SK-N-DZ (cell line): ENCODE results near the gene NDUFS4.
"Not testable (repeated sequence)": the region's sequence is repeated elsewhere in the genome, so short reads cannot be mapped to it uniquely, and the experiment has no call there.

Experiments used
- DNase-seq: peaks from one replicate; pipeline ENCODE4 v3.0.0-alpha.2; 2015; ENCODE audit warnings: low spot score

NDUFS4 gene

GRCh38 chr5:53575101-53575500, 14.7 kb downstream of the NDUFS4 start:
- no peak for DNase-seq

- DNase-seq: no peak
These were observed 15.4 kb downstream of the NDUFS4 start for GRCh38 chr5:53575831-53576230.

- DNase-seq: no peak
These were observed 16.2 kb downstream of the NDUFS4 start for GRCh38 chr5:53576674-53577073.

GRCh38 chr5:53578854-53579253, 18.4 kb downstream of the NDUFS4 start:
- peak; percentile 8 for DNase-seq

GRCh38 chr5:53580547-53580946, 20.1 kb downstream of the NDUFS4 start:
- DNase-seq: no peak

GRCh38 chr5:53582225-53582624, 21.8 kb downstream of the NDUFS4 start:
- no peak for DNase-seq

GRCh38 chr5:53590759-53591158, 30.3 kb downstream of the NDUFS4 start:
- no peak for DNase-seq

- DNase-seq: no peak
These were observed 34.0 kb downstream of the NDUFS4 start for GRCh38 chr5:53594419-53594818.

- DNase-seq: no peak
These were observed 37.5 kb downstream of the NDUFS4 start for GRCh38 chr5:53597894-53598293.

GRCh38 chr5:53601570-53601969, 41.1 kb downstream of the NDUFS4 start:
- DNase-seq: no peak

GRCh38 chr5:53603009-53603687, 42.7 kb downstream of the NDUFS4 start:
- DNase-seq: no peak

- no peak for DNase-seq
These were observed 43.9 kb downstream of the NDUFS4 start for GRCh38 chr5:53604309-53604708.

- DNase-seq: no peak
These were observed 47.4 kb downstream of the NDUFS4 start for GRCh38 chr5:53607886-53608285.

GRCh38 chr5:53608897-53609296, 48.5 kb downstream of the NDUFS4 start:
- DNase-seq: not testable (repeated sequence)

GRCh38 chr5:53613061-53613460, 52.6 kb downstream of the NDUFS4 start:
- no peak for DNase-seq

GRCh38 chr5:53613536-53613935, 53.1 kb downstream of the NDUFS4 start:
- no peak for DNase-seq

- DNase-seq: no peak
These were observed 54.0 kb downstream of the NDUFS4 start for GRCh38 chr5:53614376-53614885.

GRCh38 chr5:53616939-53617549, 56.6 kb downstream of the NDUFS4 start:
- DNase-seq: no peak

GRCh38 chr5:53631251-53631650, 70.8 kb downstream of the NDUFS4 start:
- DNase-seq: no peak

- no peak for DNase-seq
These were observed 81.6 kb downstream of the NDUFS4 start for GRCh38 chr5:53642061-53642460.

GRCh38 chr5:53643445-53643844, 83.0 kb downstream of the NDUFS4 start:
- DNase-seq: no peak

- no peak for DNase-seq
These were observed 84.6 kb downstream of the NDUFS4 start for GRCh38 chr5:53645078-53645477.

- DNase-seq: no peak
These were observed 88.9 kb downstream of the NDUFS4 start for GRCh38 chr5:53649352-53649751.
